SIG-M5 (cell line): ENCODE results near the gene CDC14B.
"Not testable (repeated sequence)": the region's sequence is repeated elsewhere in the genome, so short reads cannot be mapped to it uniquely, and the experiment has no call there.

ENCODE experiments used
- DNase-seq: peaks from one replicate; lab custom pipeline; 2025; lab: John Stamatoyannopoulos, UW

CDC14B gene

DNA sequence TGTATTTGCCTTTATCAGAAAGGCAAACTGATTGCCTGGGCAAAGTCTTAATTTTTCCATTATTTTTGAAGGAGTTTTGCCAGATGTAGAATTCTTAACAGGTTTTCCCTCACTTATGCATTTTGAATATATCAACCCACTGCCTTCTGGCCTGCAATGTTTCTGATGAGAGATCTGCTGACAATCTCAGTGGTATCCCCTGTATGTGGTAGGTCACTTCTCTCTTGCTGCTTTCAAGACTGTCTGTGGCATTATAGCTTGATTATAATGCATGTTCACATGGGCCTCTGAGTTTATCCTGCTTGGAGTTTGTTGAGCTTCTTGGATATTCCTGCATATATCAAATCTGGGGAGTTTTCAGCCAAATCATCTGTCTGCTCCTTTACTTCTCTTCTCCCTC is 87.5 kb downstream of the CDC14B start:
- DNase-seq = no peak

DNA sequence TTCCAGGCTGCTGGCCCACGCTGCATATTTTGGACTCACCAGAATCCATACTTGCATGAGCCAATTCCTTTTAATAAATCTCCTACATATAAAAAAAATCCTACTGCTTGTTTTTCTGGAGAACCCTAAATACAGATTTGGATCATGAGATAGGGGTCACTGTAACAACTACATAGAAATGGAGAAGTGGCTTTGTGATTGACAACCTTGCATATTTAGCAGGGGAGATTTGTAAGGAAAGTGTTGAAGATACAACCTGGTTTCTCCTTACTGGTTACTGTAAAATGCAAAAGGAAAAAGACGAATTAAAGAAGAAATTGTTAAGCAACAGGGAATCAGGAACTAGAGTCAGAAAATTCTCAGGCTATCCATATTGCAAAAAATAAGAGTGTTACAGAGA is 94.9 kb downstream of the CDC14B start:
- DNase-seq = no peak

GRCh38 chr9:96524045-96524444 is 95.6 kb downstream of the CDC14B start:
- DNase-seq = no peak

- DNase-seq = no peak
Observed at GRCh38 chr9:96523374-96523773, 96.3 kb downstream of the CDC14B start.

GRCh38 chr9:96522366-96522765 is 97.3 kb downstream of the CDC14B start:
- DNase-seq = no peak

DNA sequence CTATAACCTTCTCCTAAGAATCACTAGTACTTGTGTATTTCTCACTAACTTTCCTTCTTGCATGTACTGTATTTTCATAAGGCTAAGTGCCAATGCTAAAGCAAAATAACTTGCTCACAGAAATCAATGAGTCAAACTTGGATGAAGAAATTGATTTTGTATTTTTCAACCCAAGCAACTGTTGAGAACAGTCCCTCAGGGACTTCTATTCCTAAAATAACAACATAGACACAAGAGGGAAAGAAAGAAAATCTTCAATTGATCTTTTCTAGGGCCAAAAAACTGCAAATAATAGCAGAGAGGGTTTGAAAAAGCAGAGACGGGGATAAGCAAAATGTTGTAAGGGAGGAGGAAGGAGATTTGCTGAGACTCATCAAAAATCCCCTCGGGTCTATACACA is 99.9 kb downstream of the CDC14B start:
- no peak for DNase-seq

DNA sequence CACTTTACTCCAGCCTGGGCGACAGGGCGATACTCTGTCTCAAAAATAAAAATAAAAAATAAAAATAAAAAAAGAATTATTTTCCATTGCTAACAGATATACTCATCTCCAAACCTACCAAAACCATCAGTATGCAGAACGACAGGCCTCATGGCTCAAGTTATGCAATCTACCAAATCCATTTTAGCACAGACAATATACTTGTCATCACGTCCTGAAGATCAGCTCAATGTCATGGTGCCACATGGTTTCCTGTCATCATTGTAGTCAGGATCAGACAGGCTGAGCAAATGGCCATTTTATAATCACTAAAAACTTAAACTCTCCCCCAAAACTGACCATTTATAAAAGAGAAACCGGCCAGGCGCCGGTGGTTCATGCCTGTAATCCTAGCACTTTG is 100.5 kb downstream of the CDC14B start:
- no peak for DNase-seq

- DNase-seq = no peak
Observed at GRCh38 chr9:96515621-96516470, 103.8 kb downstream of the CDC14B start.

DNA sequence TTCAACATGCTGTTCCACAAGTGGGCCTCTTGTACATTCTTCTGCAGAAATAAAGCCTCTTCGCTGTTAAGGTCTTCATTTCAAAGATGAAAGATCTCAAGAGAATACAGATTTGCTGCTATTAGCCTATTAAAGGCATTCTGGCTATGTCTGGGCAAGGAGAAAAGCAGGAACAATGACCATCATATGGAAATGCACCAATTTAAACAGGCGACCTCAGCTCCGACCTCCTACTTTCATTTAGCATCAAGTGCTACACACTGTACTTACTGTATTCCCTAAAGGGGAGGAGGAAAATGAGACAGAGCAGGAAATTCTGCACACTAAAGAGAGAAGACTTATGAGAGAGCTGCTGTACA is 104.9 kb downstream of the CDC14B start:
- no peak for DNase-seq

- DNase-seq = no peak
Observed at GRCh38 chr9:96514108-96514799, 105.4 kb downstream of the CDC14B start.

GRCh38 chr9:96513622-96514021 is 106.0 kb downstream of the CDC14B start:
- no peak for DNase-seq

DNA sequence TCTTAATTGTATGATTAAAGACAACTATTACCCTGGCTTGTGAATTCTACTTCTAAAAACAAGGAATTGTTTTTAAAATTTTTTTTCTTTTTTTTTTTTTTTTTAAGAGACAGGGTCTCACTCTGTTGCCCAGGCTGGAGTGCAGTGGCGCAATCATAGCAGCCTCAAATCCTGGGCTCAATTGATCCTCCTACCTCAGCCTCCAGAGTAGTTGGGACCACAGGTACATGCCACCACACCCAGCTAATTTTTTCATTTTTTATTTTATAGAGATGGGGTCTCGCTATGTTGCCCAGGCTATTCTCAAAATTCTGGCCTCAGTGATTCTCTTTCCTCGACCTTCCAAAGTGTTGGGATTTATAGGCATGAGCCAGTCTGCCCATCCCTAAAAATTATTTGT is 107.4 kb downstream of the CDC14B start:
- DNase-seq = no peak

DNA sequence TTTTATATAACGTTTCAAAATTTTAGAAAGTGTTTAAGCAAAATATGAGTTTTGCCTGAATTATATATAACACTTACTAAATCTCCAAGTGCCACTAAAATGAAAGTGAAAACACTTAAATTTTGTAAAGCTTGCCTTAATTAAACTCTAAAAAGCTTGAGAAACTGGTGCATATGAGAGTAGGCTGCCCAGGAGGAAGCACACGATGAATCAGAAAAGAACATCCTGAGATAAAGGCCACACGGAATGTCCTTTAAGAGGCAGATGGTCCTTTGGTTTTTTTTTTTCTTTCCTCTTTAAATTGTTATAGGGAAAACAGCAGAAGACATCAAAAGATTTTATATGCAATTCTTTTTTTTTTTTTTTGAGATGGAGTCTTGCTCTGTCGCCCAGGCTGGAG is 109.4 kb downstream of the CDC14B start:
- DNase-seq = no peak

GRCh38 chr9:96509848-96510247 is 109.8 kb downstream of the CDC14B start:
- no peak for DNase-seq

DNA sequence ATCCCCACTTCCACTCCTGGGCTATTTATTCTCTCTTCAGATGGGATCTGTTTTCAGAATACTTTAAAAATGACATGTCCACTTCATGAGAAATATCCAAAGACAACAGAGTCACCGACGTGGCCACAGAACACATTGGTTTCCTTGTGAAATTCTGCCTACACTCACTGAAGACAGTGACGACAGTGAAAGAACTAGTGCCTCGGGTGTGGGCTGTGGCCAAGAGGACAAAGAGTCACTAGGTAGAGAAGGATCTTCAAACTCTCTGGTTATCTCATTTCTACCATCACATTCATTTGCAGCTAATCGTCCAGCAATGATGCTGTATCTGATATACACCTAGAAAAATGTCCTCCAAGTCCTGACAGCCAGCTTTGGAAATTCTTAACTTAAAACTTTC is 110.6 kb downstream of the CDC14B start:
- no peak for DNase-seq

DNA sequence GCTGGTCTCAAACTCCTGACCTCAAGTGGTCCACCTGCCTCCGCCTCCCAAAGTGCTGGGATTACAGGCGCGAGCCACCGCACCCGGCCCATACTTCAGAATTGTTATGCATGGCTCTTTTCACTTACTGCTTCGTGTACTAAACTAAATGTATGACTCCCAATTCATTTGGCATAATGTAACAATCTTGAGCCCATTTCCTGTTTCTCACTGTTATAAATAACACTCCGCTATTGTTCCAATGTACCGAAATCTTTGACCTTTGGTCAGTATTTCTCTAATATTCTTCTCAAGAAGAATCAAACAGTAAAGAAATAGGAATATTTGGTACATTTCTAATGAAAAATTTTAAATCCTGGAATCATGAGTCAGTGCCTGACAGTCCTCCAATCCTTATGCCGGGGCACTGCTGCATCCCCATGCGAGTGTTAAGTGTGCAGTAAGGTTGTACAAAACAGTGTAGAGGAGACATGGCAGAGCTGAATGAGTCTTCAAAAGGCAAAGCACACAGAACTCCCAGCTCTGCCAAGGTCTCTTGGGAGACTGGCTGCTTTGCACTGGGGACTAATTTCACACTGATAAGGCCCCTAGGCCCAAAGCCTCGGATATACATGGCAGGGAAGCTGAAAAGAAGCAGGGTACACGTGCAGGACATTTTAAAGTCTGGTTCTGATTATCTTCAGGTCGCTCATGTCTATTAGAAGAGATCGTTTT is 111.3 kb downstream of the CDC14B start:
- no peak for DNase-seq

DNA sequence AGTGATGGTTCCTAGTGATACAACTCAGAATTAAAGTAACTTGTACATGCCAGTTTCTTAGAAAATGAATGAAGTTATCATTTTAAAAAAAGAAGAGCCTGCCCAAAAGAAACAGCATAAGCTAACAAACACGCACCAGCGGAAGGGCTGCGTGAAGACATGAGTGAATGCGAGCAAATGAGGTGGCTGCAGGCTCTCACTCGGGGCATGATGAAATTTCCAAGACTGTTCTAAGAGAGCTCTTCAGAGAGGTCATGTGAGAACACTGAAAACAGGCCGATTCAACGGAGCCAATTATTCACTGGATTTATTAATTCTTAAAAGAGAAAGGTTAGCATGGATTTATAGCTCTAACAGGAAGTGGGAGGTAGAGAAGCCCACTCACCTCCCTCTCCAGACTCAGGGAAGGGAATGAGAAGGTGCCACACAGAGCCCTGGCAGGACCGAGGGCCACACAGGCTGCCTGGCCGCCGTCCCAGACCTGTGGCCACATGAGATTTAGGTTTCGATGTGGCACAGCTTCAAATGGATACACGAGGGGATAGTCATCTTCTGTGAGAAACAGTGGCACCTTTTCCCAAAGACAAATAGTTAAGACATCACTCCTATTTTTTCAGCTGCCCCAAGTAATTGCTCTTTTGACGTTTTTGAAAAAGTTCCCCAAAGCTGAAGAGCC is 114.2 kb downstream of the CDC14B start:
- DNase-seq = no peak

- no peak for DNase-seq
Observed at GRCh38 chr9:96503918-96504317, 115.7 kb downstream of the CDC14B start.

GRCh38 chr9:96503374-96503748 is 116.3 kb downstream of the CDC14B start:
- DNase-seq = not testable (repeated sequence)

- no peak for DNase-seq
Observed at GRCh38 chr9:96502539-96503373, 116.9 kb downstream of the CDC14B start.
